Measurements from ENCODE around the gene MAP3K7. TPM values are rescaled to one million over a fixed set of nuclear protein-coding genes. Genes with fewer than 3 reads are reported as not detected.

MAP3K7 gene
- 18.3 TPM for total RNA-seq

GRCh38 chr6:90586836-90587638 lies at the start of gene MAP3K7:
TSS of gene MAP3K7 (minus strand) at chr6:90587072. CDS start at chr6:90586883, 189 bp downstream.
- intact Hi-C loops (cut with DNase I): loop anchor here (1.0 to 10.0 kb wide), 6 partner anchors 210 to 1622 kb away; partner anchors contain the start of genes BACH2, CASP8AP2, MDN1 and RNGTT
- peak within 1 kb of the TSS; percentile 82 to 93 for H3K4me3 ChIP-seq
- H3K9me3 ChIP-seq: no peaks in the 10 kb centered on the region
- DNase-seq (ENCODE audit: low spot score in 2 of 2): peak; percentile 82 to 97
- H3K4me1 ChIP-seq: peaks cover 4 to 16% of the 10 kb centered on the region in 2 donors
- peak within 1 kb of the TSS; percentile 89 to 93 for H3K27ac ChIP-seq
- H3K27me3 ChIP-seq: no peaks in the 10 kb centered on the region
- H3K36me3 ChIP-seq: no peaks in the 10 kb centered on the region
- TF ChIP-seq CTCF (IDR thresholded peaks at IDR 0.05): no peak

GRCh38 chr6:90631046-90631445 lies 44.2 kb upstream of the MAP3K7 start:
- no peaks in the 10 kb centered on the region for H3K4me1 ChIP-seq
- intact Hi-C loops (cut with DNase I): no loop called here
- no peak for DNase-seq (ENCODE audit: low spot score in 2 of 2)
- no peak for TF ChIP-seq CTCF (IDR thresholded peaks at IDR 0.05)
- no peaks in the 10 kb centered on the region for H3K9me3 ChIP-seq
- no peak overlapping the region for H3K4me3 ChIP-seq
- no peaks in the 10 kb centered on the region for H3K36me3 ChIP-seq
- no peak overlapping the region for H3K27ac ChIP-seq
- H3K27me3 ChIP-seq: no peaks in the 10 kb centered on the region

GRCh38 chr6:90621581-90621980 lies 34.7 kb upstream of the MAP3K7 start:
- no peaks in the 10 kb centered on the region for H3K36me3 ChIP-seq
- no peaks in the 10 kb centered on the region for H3K4me1 ChIP-seq
- no peak overlapping the region for H3K27ac ChIP-seq
- H3K27me3 ChIP-seq: no peaks in the 10 kb centered on the region
- intact Hi-C loops (cut with DNase I): no loop called here
- no peak for TF ChIP-seq CTCF (IDR thresholded peaks at IDR 0.05)
- no peak for DNase-seq (ENCODE audit: low spot score in 2 of 2)
- no peak overlapping the region for H3K4me3 ChIP-seq
- no peaks in the 10 kb centered on the region for H3K9me3 ChIP-seq

GRCh38 chr6:90619221-90619620 lies 32.3 kb upstream of the MAP3K7 start:
- no peak for DNase-seq (ENCODE audit: low spot score in 2 of 2)
- no peaks in the 10 kb centered on the region for H3K36me3 ChIP-seq
- H3K4me1 ChIP-seq: no peaks in the 10 kb centered on the region
- intact Hi-C loops (cut with DNase I): no loop called here
- H3K27ac ChIP-seq: no peak overlapping the region
- H3K4me3 ChIP-seq: no peak overlapping the region
- H3K27me3 ChIP-seq: no peaks in the 10 kb centered on the region
- no peak for TF ChIP-seq CTCF (IDR thresholded peaks at IDR 0.05)
- H3K9me3 ChIP-seq: no peaks in the 10 kb centered on the region

- no peak overlapping the region for H3K4me3 ChIP-seq
- no peaks in the 10 kb centered on the region for H3K9me3 ChIP-seq
- H3K36me3 ChIP-seq: no peaks in the 10 kb centered on the region
- no peaks in the 10 kb centered on the region for H3K27me3 ChIP-seq
- no peak for TF ChIP-seq CTCF (IDR thresholded peaks at IDR 0.05)
- H3K27ac ChIP-seq: no peak overlapping the region
- no peak for DNase-seq (ENCODE audit: low spot score in 2 of 2)
- intact Hi-C loops (cut with DNase I): no loop called here
- peaks cover 0 to 2% of the 10 kb centered on the region in 2 donors for H3K4me1 ChIP-seq
Measured at GRCh38 chr6:90612313-90612680, 25.4 kb upstream of the MAP3K7 start.

Measured in ascending aorta (tissue), 2 donors.